ENCODE data around the gene PATE2. TPM values are rescaled to one million over a fixed set of nuclear protein-coding genes. Genes with fewer than 3 reads are reported as not detected.

PATE2 gene
- total RNA-seq (0.53 TPM), polyA plus RNA-seq (not detected)

DNA sequence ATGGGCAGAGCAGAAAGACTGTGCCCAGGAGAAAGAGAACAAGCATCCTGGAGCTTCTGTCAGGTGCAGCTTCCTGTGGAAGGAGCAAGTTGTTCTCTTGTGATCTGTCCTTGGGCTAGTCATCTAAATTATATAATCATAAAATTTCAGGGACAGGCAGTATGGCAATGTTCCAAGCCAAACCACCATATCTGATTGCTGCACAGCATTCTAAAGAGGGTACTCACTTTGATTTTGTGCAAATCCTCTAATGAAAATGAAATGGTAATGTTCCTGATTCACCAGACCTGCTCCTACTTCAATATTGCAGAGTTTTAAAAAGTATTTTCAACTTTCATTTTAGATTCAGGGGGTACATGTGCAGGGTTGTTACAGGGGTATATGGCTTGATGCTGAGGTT, at the start of gene PATE2:
TSS of gene PATE2 (minus strand) at position 101 of the 400 bp plus-strand sequence. CDS start at position 46, 55 bp downstream.
- DNase-seq (ENCODE audit: extremely low spot score), result no peak
- no peak within 1 kb of the TSS for H3K4me3 ChIP-seq (ENCODE audit: low read depth, low read length)
- no peaks in the 10 kb centered on the region for H3K36me3 ChIP-seq (ENCODE audit: insufficient read depth)
- H3K4me1 ChIP-seq (ENCODE audit: insufficient read depth), result no peaks in the 10 kb centered on the region
- no peak within 1 kb of the TSS for H3K27ac ChIP-seq (ENCODE audit: low read depth)

DNA sequence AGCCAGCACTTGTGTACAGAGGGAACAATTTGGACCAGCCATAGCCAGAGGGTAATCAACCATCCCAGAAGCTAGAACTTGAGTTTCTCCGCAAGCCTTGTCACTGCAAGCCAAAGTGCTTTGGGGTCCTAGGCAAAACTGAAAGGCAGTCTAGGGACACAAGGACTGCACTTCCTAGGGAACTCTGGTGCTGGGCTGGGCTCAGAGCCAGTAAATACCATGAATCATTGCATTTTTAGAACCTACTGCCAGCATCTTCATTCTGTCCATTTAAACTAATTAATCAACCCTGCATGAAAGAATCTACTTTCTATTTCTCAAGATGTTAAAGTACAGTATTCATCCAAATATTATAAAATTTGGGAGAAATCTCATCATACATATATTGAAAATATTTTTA, 29.3 kb upstream of the PATE2 start:
- WGBS, result 93% methylated on average over 1 of the region's 1 CpG
- no peak overlapping the region for H3K4me3 ChIP-seq (ENCODE audit: low read depth, low read length)
- H3K36me3 ChIP-seq (ENCODE audit: insufficient read depth), result no peaks in the 10 kb centered on the region
- H3K4me1 ChIP-seq (ENCODE audit: insufficient read depth), result no peaks in the 10 kb centered on the region
- no peak overlapping the region for H3K27ac ChIP-seq (ENCODE audit: low read depth)
- no peak for DNase-seq (ENCODE audit: extremely low spot score)

DNA sequence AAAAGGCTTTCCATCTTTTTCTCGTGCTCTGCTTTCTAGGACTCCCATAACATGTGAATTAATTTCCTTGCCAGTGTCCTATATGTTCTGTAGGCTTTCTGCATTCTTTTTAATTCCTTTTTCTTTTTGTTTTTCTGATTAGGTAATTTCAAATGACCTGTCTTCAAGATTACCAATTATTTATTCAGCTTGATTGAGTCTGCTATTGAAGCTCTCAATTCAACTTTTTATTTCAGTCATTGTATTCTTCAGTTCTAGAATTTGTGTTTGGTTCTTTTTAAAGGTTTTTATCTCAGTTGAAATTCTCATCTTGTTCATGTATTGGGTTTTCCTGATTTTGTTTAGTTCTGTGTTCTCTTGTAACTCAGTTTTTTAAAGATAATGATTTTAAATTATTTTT, 23.8 kb upstream of the PATE2 start:
- Histone ChIP-seq H3K4me1 (ENCODE audit: insufficient read depth) (no peaks in the 10 kb centered on the region), H3K4me3 (ENCODE audit: low read depth, low read length) (no peak overlapping the region), H3K27ac (ENCODE audit: low read depth) (no peak overlapping the region), H3K36me3 (ENCODE audit: insufficient read depth) (no peaks in the 10 kb centered on the region)
- WGBS, result 79% methylated on average over 1 of the region's 1 CpG
- DNase-seq (ENCODE audit: extremely low spot score), result no peak

GRCh38 chr11:125799808-125800207, 21.2 kb upstream of the PATE2 start:
- H3K4me1 ChIP-seq (ENCODE audit: insufficient read depth), result no peaks in the 10 kb centered on the region
- no peaks in the 10 kb centered on the region for H3K36me3 ChIP-seq (ENCODE audit: insufficient read depth)
- no peak for DNase-seq (ENCODE audit: extremely low spot score)
- H3K4me3 ChIP-seq (ENCODE audit: low read depth, low read length), result no peak overlapping the region
- 83% methylated on average over 2 of the region's 2 CpGs for WGBS
- H3K27ac ChIP-seq (ENCODE audit: low read depth), result no peak overlapping the region

DNA sequence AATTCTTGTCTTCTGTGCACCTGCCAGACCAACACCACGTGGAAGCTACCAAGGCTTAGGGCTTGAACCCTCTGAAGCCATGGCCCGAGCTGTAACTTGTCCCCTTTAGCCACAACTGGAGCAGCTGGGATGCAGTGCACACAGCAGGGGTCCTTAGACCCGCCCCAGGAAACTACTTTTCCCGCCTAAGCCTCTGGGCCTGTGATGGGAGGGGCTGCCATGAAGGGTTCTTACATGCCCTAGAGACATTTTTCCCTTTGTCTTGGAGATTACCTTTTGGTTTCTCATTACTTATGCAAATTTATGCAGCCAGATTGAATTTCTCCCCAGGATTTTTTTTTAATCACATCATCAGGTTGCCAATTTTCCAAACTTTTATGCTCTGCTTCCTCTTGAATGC, 19.0 kb upstream of the PATE2 start:
- WGBS, result 55% methylated on average over 4 of the region's 4 CpGs
- H3K4me1 ChIP-seq (ENCODE audit: insufficient read depth), result no peaks in the 10 kb centered on the region
- no peaks in the 10 kb centered on the region for H3K36me3 ChIP-seq (ENCODE audit: insufficient read depth)
- DNase-seq (ENCODE audit: extremely low spot score), result no peak
- H3K4me3 ChIP-seq (ENCODE audit: low read depth, low read length), result no peak overlapping the region
- H3K27ac ChIP-seq (ENCODE audit: low read depth), result no peak overlapping the region

DNA sequence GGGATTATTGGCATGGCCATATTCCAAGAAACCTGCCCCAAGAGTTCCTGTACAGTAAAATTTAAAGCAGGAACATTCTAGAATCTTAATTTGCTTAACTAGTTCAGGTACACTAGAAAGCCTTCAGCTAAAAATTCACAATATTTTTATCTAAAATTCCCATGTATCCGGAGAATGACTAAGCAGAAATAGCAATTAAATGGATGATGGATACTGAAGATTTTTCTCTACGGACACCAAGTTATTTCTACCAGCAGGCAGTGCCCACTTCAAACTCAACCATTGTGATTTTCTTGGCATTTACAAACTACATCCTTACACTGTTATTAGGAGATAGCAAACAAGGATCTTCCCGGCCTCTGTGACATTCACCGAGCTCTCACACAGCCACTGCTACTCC, 12.2 kb upstream of the PATE2 start:
- Histone ChIP-seq H3K27ac (ENCODE audit: low read depth) (no peak overlapping the region), H3K4me1 (ENCODE audit: insufficient read depth) (no peaks in the 10 kb centered on the region), H3K36me3 (ENCODE audit: insufficient read depth) (no peaks in the 10 kb centered on the region), H3K4me3 (ENCODE audit: low read depth, low read length) (no peak overlapping the region)
- 90% methylated on average over 4 of the region's 4 CpGs for WGBS
- no peak for DNase-seq (ENCODE audit: extremely low spot score)

DNA sequence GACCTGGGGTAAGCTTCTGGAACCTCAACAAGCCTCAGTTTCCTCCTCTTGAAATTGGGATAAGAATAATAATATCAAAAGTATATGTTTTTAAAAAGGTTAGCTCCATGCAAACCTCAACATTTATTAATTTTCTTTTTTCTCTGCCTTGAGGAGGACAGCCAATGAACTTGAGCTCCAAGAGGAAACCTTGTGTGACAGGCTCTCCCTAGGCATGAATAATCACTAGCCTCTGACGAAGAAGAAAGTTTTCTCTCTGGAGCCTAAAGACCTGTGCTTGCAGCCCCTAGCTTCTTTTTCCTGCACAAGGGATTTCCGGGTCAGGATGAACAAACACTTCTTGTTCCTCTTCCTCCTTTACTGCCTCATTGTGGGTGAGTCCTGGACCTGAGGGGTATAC, 9.2 kb upstream of the PATE2 start, which contains the start of gene PATE3:
TSS of gene PATE3 (plus strand) at position 301 of the 400 bp plus-strand sequence. CDS start at position 326, 25 bp downstream.
- Histone ChIP-seq H3K4me1 (ENCODE audit: insufficient read depth) (no peaks in the 10 kb centered on the region), H3K27ac (ENCODE audit: low read depth) (no peak within 1 kb of the TSS), H3K36me3 (ENCODE audit: insufficient read depth) (no peaks in the 10 kb centered on the region), H3K4me3 (ENCODE audit: low read depth, low read length) (no peak within 1 kb of the TSS)
- 57% methylated on average over 2 of the region's 2 CpGs for WGBS
- no peak for DNase-seq (ENCODE audit: extremely low spot score)

DNA sequence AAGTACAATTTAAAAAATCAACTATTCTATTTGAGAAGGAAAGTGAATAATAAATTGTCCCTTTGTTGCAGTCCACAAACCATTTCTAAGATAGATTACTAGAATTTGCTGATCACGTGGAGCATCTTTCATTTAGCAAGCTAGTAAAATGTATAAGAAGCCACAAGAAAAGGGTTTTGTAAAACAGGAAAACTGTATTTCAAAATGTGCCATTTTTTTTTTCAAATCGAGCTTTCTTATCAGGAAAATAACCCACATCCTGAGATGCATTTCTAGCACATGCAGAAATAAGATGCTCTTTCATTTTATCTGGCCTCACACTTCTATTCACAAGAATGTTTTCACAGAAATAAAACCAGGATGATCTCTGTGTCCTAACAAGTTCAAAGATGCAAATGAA, 6.0 kb upstream of the PATE2 start:
- Histone ChIP-seq H3K4me1 (ENCODE audit: insufficient read depth) (no peaks in the 10 kb centered on the region), H3K36me3 (ENCODE audit: insufficient read depth) (no peaks in the 10 kb centered on the region), H3K27ac (ENCODE audit: low read depth) (no peak overlapping the region), H3K4me3 (ENCODE audit: low read depth, low read length) (no peak overlapping the region)
- 49% methylated on average over 2 of the region's 2 CpGs for WGBS
- no peak for DNase-seq (ENCODE audit: extremely low spot score)

GRCh38 chr11:125777309-125777708, 1.3 kb downstream of the PATE2 start:
- no peak for DNase-seq (ENCODE audit: extremely low spot score)
- no peaks in the 10 kb centered on the region for H3K4me1 ChIP-seq (ENCODE audit: insufficient read depth)
- H3K4me3 ChIP-seq (ENCODE audit: low read depth, low read length), result no peak overlapping the region
- H3K36me3 ChIP-seq (ENCODE audit: insufficient read depth), result no peaks in the 10 kb centered on the region
- H3K27ac ChIP-seq (ENCODE audit: low read depth), result no peak overlapping the region
- WGBS, result 56% methylated on average over 5 of the region's 5 CpGs

DNA sequence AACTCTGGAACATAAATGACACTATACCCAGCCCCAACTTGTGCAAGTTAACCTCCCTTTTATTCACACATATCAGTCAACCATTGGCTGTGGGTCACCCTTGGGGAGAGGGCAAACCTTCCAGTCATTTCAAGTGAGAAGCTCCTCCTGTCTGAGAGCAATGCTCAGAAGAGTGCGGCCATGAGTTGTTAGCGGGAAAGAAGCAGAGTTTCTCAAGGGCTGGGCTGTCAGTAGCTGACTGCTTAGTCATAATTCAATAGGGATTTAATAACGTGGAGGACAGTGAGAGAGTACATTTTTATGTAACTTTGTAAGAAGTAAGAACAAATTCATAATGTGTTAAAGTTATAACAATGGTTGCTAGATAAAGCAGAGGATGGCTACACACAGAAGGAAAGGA, 5.1 kb downstream of the PATE2 start:
- 62% methylated on average over 3 of the region's 3 CpGs for WGBS
- no peaks in the 10 kb centered on the region for H3K36me3 ChIP-seq (ENCODE audit: insufficient read depth)
- H3K4me3 ChIP-seq (ENCODE audit: low read depth, low read length), result no peak overlapping the region
- H3K27ac ChIP-seq (ENCODE audit: low read depth), result no peak overlapping the region
- no peak for DNase-seq (ENCODE audit: extremely low spot score)
- H3K4me1 ChIP-seq (ENCODE audit: insufficient read depth), result no peaks in the 10 kb centered on the region

DNA sequence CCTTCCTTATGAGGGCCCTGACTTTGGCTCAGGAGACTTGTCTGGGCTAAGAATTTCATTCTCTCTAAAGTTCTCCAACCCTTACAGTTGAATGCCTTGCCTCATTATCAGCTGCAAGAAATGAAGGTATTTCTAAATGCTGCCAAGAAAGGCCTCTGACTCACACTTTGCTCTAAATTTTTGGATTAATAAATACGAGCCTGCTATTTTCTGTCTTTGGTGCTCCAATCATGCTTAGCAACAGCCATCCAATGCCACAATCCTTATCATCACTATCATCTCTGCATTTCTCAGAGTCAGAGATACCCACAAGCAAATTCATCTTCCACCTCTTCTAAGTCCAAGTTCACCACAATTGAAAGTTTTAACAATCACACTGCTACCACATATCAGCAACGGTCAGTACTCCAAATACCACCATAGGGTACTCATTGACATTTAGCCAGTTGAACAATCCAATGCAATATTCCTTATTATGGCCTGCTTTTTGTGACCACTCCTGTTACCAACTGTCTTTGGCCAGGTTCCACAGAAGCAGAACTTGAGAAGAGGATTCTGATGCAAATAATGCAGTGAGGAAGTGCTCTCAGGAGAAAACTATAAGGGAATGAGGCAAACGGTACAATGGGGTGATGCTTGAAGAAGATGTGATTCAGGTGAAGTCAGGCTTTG, 5.7 kb downstream of the PATE2 start:
- 55% methylated on average over 3 of the region's 3 CpGs for WGBS
- no peak for DNase-seq (ENCODE audit: extremely low spot score)
- Histone ChIP-seq H3K36me3 (ENCODE audit: insufficient read depth) (no peaks in the 10 kb centered on the region), H3K27ac (ENCODE audit: low read depth) (no peak overlapping the region), H3K4me3 (ENCODE audit: low read depth, low read length) (no peak overlapping the region), H3K4me1 (ENCODE audit: insufficient read depth) (no peaks in the 10 kb centered on the region)

GRCh38 chr11:125770583-125770982, 8.0 kb downstream of the PATE2 start:
- no peak for DNase-seq (ENCODE audit: extremely low spot score)
- no peaks in the 10 kb centered on the region for H3K36me3 ChIP-seq (ENCODE audit: insufficient read depth)
- no peak overlapping the region for H3K27ac ChIP-seq (ENCODE audit: low read depth)
- H3K4me3 ChIP-seq (ENCODE audit: low read depth, low read length), result no peak overlapping the region
- no peaks in the 10 kb centered on the region for H3K4me1 ChIP-seq (ENCODE audit: insufficient read depth)
- 81% methylated on average over 2 of the region's 2 CpGs for WGBS

DNA sequence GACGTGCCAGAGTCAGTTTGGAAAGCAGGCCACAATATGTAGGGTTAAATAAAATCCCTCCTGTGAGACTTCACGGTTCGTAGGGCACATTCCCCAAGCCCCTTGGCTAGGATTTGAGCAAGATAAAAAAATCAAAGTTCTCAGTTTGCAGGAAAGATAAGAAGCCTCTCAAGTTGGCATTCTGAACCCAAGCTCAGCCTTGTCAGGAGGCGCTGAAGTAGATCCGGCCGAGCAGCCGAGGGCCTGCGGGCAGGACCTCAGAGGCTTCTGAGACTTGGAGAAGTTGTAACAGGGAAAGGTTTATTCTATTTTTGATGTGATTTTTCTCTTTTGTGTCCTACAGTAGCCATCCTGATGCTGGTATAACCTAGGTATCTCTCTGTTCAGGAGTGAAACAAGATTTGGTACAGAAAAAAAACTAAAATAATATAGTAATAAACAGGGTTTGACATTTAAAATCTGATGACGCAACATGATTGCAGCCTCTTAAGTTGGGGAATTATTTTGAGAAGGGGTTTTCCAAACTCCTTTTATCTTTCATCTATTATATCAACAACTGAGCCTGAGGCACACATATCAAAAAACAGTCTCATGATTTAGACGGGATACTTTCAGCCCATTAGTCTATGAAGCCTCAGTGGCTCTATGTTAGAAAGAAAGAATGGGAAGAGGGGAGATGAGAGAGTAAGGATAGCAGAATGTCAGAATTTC, 10.1 kb downstream of the PATE2 start:
- H3K4me3 ChIP-seq (ENCODE audit: low read depth, low read length), result no peak overlapping the region
- WGBS, result 28% methylated on average over 10 of the region's 10 CpGs
- H3K27ac ChIP-seq (ENCODE audit: low read depth), result no peak overlapping the region
- no peaks in the 10 kb centered on the region for H3K36me3 ChIP-seq (ENCODE audit: insufficient read depth)
- no peaks in the 10 kb centered on the region for H3K4me1 ChIP-seq (ENCODE audit: insufficient read depth)
- no peak for DNase-seq (ENCODE audit: extremely low spot score)

- Histone ChIP-seq H3K36me3 (ENCODE audit: insufficient read depth) (no peaks in the 10 kb centered on the region), H3K27ac (ENCODE audit: low read depth) (no peak overlapping the region), H3K4me3 (ENCODE audit: low read depth, low read length) (no peak overlapping the region), H3K4me1 (ENCODE audit: insufficient read depth) (no peaks in the 10 kb centered on the region)
- no peak for DNase-seq (ENCODE audit: extremely low spot score)
- WGBS, result 64% methylated on average over 1 of the region's 1 CpG
These were observed 12.4 kb downstream of the PATE2 start for GRCh38 chr11:125766251-125766650.

All from urinary bladder (tissue), 4 donors.